HL-60 (cell line): ENCODE results near the gene GDPD2.

Source experiments
- DNase-seq, 2 experiments: peaks; one replicate each; pipeline ENCODE4 v3.0.0-alpha.2; 2010 to 2020; ENCODE audit warnings: low read depth in 1 of 2, low spot score in 1 of 2
- H3K27ac ChIP-seq: fragments of 250-450 bp; sonication (Bioruptor Pico); replicated peaks from 2 replicates; pipeline ENCODE4 v1.5.1; 2020; ENCODE audit warnings: mild to moderate bottlenecking, moderate library complexity
- H3K27me3 ChIP-seq: fragments of 250-450 bp; sonication (Bioruptor Pico); 2 replicates; pipeline ENCODE4 v1.5.1; 2021; ENCODE audit warnings: mild to moderate bottlenecking, moderate library complexity; ENCODE audit not compliant: insufficient read depth, poor library complexity, severe bottlenecking
- H3K4me3 ChIP-seq: replicated peaks from 2 replicates; pipeline ENCODE4 v1.5.1; 2011; ENCODE audit warnings: mild to moderate bottlenecking, control low read depth, low read length; ENCODE audit not compliant: insufficient read depth
- GABPA ChIP-seq: IDR thresholded peaks from 2 replicates; pipeline ENCODE4 v1.6.1; 2012; ENCODE audit warnings: low read depth
- POLR2AphosphoS5 ChIP-seq: IDR thresholded peaks from 2 replicates; pipeline ENCODE4 v1.6.1; 2012; ENCODE audit warnings: low read depth
- SPI1 ChIP-seq: IDR thresholded peaks from 2 replicates; pipeline ENCODE4 v1.6.1; 2012; ENCODE audit warnings: low read depth, mild to moderate bottlenecking, borderline replicate concordance
- TF ChIP-seq, protein P1 (sequence below): IDR thresholded peaks from one replicate; pipeline ENCODE4 v1.5.1; 2011; ENCODE audit warnings: low read length, control low read depth, inconsistent platforms; ENCODE audit not compliant: insufficient read depth
- TF ChIP-seq, protein P2 (sequence below): IDR thresholded peaks from 2 replicates; pipeline ENCODE4 v1.6.1; 2012; ENCODE audit warnings: low read depth; ENCODE audit not compliant: insufficient replicate concordance

GDPD2 gene

DNA sequence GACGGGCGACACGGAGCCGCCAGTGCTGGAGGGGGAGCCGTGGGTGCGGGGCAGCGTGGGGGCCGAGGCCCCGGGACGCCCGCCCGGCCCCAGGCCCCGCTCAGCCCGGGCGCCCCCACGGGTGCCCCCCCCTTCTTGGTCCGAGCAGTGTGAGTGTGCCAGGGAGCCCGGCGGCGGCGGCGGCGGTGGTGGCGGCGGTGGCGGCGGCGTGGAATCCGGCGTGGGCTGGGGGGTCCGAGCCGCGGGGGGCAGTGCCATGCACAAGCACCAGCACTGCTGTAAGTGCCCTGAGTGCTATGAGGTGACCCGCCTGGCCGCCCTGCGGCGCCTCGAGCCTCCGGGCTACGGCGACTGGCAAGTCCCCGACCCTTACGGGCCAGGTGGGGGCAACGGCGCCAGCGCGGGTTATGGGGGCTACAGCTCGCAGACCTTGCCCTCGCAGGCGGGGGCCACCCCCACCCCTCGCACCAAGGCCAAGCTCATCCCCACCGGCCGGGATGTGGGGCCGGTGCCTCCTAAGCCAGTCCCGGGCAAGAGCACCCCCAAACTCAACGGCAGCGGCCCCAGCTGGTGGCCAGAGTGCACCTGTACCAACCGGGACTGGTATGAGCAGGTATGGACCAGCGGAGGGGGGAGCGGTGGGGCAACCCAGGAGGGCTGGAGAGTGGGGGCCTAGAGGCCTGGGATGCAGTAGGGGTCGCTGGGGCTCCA is 22.0 kb downstream of the GDPD2 start:
- TF ChIP-seq POLR2AphosphoS5: no peak
- TF ChIP-seq, protein P1, sequence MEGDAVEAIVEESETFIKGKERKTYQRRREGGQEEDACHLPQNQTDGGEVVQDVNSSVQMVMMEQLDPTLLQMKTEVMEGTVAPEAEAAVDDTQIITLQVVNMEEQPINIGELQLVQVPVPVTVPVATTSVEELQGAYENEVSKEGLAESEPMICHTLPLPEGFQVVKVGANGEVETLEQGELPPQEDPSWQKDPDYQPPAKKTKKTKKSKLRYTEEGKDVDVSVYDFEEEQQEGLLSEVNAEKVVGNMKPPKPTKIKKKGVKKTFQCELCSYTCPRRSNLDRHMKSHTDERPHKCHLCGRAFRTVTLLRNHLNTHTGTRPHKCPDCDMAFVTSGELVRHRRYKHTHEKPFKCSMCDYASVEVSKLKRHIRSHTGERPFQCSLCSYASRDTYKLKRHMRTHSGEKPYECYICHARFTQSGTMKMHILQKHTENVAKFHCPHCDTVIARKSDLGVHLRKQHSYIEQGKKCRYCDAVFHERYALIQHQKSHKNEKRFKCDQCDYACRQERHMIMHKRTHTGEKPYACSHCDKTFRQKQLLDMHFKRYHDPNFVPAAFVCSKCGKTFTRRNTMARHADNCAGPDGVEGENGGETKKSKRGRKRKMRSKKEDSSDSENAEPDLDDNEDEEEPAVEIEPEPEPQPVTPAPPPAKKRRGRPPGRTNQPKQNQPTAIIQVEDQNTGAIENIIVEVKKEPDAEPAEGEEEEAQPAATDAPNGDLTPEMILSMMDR: no peak
- TF ChIP-seq GABPA: no peak
- H3K27me3 ChIP-seq: peaks cover 8% of the 10 kb centered on the region
- DNase-seq: no peak
- no peak overlapping the region for H3K27ac ChIP-seq
- no peak overlapping the region for H3K4me3 ChIP-seq

- Histone ChIP-seq H3K4me3 (no peak overlapping the region), H3K27ac (no peak overlapping the region), H3K27me3 (peaks cover 8% of the 10 kb centered on the region)
- DNase-seq: no peak
- TF ChIP-seq SPI1: no peak
- TF ChIP-seq, protein P2, sequence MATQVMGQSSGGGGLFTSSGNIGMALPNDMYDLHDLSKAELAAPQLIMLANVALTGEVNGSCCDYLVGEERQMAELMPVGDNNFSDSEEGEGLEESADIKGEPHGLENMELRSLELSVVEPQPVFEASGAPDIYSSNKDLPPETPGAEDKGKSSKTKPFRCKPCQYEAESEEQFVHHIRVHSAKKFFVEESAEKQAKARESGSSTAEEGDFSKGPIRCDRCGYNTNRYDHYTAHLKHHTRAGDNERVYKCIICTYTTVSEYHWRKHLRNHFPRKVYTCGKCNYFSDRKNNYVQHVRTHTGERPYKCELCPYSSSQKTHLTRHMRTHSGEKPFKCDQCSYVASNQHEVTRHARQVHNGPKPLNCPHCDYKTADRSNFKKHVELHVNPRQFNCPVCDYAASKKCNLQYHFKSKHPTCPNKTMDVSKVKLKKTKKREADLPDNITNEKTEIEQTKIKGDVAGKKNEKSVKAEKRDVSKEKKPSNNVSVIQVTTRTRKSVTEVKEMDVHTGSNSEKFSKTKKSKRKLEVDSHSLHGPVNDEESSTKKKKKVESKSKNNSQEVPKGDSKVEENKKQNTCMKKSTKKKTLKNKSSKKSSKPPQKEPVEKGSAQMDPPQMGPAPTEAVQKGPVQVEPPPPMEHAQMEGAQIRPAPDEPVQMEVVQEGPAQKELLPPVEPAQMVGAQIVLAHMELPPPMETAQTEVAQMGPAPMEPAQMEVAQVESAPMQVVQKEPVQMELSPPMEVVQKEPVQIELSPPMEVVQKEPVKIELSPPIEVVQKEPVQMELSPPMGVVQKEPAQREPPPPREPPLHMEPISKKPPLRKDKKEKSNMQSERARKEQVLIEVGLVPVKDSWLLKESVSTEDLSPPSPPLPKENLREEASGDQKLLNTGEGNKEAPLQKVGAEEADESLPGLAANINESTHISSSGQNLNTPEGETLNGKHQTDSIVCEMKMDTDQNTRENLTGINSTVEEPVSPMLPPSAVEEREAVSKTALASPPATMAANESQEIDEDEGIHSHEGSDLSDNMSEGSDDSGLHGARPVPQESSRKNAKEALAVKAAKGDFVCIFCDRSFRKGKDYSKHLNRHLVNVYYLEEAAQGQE: no peak
- TF ChIP-seq, protein P1: no peak
- no peak for TF ChIP-seq POLR2AphosphoS5
- TF ChIP-seq GABPA: no peak
Observed at GRCh38 chrX:70445951-70446350, 22.8 kb downstream of the GDPD2 start.

GRCh38 chrX:70446380-70447350 is 23.6 kb downstream of the GDPD2 start:
- Histone ChIP-seq H3K4me3 (no peak overlapping the region), H3K27ac (no peak overlapping the region), H3K27me3 (peaks cover 8% of the 10 kb centered on the region)
- DNase-seq: no peak
- TF ChIP-seq SPI1: no peak

DNA sequence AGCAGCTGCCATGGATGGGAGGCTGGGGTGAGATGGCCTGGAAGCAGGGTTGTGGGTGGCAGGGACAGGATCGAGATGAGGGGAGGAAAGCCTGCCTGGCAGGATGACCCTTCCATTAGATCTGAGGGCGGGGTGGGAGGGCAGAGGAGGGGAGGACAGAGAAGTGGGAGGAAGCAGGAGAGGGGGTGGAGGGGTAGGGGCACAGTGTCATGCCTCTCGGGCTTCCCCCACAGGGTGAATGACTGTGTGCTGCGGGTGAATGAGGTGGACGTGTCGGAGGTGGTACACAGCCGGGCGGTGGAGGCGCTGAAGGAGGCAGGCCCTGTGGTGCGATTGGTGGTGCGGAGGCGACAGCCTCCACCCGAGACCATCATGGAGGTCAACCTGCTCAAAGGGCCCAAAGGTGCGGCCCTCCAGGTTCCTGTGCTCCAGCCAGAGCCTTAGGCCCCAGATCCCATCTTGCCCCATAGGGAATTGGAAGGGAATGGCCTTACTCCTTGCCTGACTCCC is 26.4 kb downstream of the GDPD2 start:
- Histone ChIP-seq H3K4me3 (no peak overlapping the region), H3K27ac (no peak overlapping the region), H3K27me3 (peaks cover 3% of the 10 kb centered on the region)
- TF ChIP-seq, protein P2: no peak
- TF ChIP-seq, protein P1: no peak
- no peak for TF ChIP-seq SPI1
- TF ChIP-seq GABPA: no peak
- no peak for TF ChIP-seq POLR2AphosphoS5
- no peak for DNase-seq
